GM23248 (cell line): ENCODE data around the gene ADCY2. TPM values are rescaled to one million over a fixed set of nuclear protein-coding genes. Genes with fewer than 3 reads are reported as not detected.
A peak's percentile ranks its signal among the peaks of the same experiment; 100 is the strongest.

Experiments used
- DNase-seq: peaks from one replicate; pipeline ENCODE4 v3.0.0-alpha.2; 2015
- H2AFZ ChIP-seq: fragments of 200-600 bp; sonication (generic); 2 replicates; pipeline ENCODE4 v1.6.1; 2016; ENCODE audit warnings: antibody characterized with exemption
- H3F3A ChIP-seq: fragments of 200-600 bp; sonication (generic); 2 replicates; pipeline ENCODE4 v1.6.1; 2016; ENCODE audit warnings: mild to moderate bottlenecking, antibody characterized with exemption, mixed run types; ENCODE audit not compliant: insufficient read depth
- H3K27ac ChIP-seq: fragments of 200-600 bp; sonication (generic); 2 replicates; pipeline ENCODE4 v1.5.1; 2016; ENCODE audit warnings: mild to moderate bottlenecking
- H3K27me3 ChIP-seq: fragments of 200-600 bp; sonication (generic); replicated peaks from 2 replicates; pipeline ENCODE4 v1.6.1; 2016; ENCODE audit warnings: mild to moderate bottlenecking; ENCODE audit not compliant: insufficient read depth
- H3K36me3 ChIP-seq: fragments of 200-600 bp; sonication (generic); 2 replicates; pipeline ENCODE4 v1.6.1; 2016; ENCODE audit warnings: low read depth, mild to moderate bottlenecking
- H3K4me1 ChIP-seq: fragments of 200-600 bp; sonication (generic); 2 replicates; pipeline ENCODE4 v1.6.1; 2016; ENCODE audit warnings: mild to moderate bottlenecking; ENCODE audit not compliant: insufficient read depth
- H3K4me2 ChIP-seq: fragments of 200-600 bp; sonication (generic); one replicate; pipeline ENCODE4 v1.6.1; 2016; ENCODE audit warnings: mild to moderate bottlenecking; ENCODE audit not compliant: unreplicated experiment
- H3K4me3 ChIP-seq: fragments of 200-600 bp; sonication (generic); 2 replicates; pipeline ENCODE4 v1.5.1; 2016; ENCODE audit warnings: mild to moderate bottlenecking
- H3K79me2 ChIP-seq: fragments of 200-600 bp; sonication (generic); 2 replicates; pipeline ENCODE4 v1.6.1; 2016; ENCODE audit warnings: mild to moderate bottlenecking; ENCODE audit not compliant: insufficient read depth
- H3K9ac ChIP-seq: fragments of 200-600 bp; sonication (generic); 2 replicates; pipeline ENCODE4 v1.6.1; 2016; ENCODE audit warnings: mild to moderate bottlenecking
- H3K9me2 ChIP-seq: fragments of 200-600 bp; sonication (generic); 2 replicates; pipeline ENCODE4 v1.6.1; 2016; ENCODE audit warnings: mixed run types, mild to moderate bottlenecking, moderate library complexity; ENCODE audit not compliant: insufficient read depth
- H3K9me3 ChIP-seq: fragments of 200-600 bp; sonication (generic); one replicate; pipeline ENCODE4 v1.6.1; 2017; ENCODE audit warnings: low read depth
- H4K20me1 ChIP-seq: fragments of 200-600 bp; sonication (generic); 2 replicates; pipeline ENCODE4 v1.6.0; 2016; ENCODE audit not compliant: insufficient read depth
- EZH2 ChIP-seq: fragments of 200-600 bp; sonication (generic); IDR thresholded peaks from 2 replicates; pipeline ENCODE4 v1.6.1; 2018; ENCODE audit warnings: antibody characterized with exemption, mild to moderate bottlenecking; ENCODE audit not compliant: insufficient read depth, poor library complexity, severe bottlenecking
- EZH2phosphoT487 ChIP-seq: fragments of 200-600 bp; sonication (generic); IDR thresholded peaks from 2 replicates; pipeline ENCODE4 v1.6.1; 2018; ENCODE audit warnings: antibody characterized with exemption, moderate library complexity, mild to moderate bottlenecking, low read depth; ENCODE audit not compliant: insufficient read depth
- WGBS, 2 experiments: methylation state at CpG; one replicate each; pipeline ENCODE4 v1.1.6; 2015 to 2017; ENCODE audit warnings: low lambda C conversion rate in 2 of 2, low coverage in 1 of 2; ENCODE audit errors: missing lambda C conversion rate in 2 of 2; 5-methylcytosine and 5-hydroxymethylcytosine counted together
- in situ Hi-C: fragments of 300-500 bp; cut with MboI; formaldehyde crosslinking; loops from 2 replicates; pipeline ENCODE4 v1.15.0; 2020
- polyA plus RNA-seq: library from polyadenylated mRNA; unstranded; fragments of >200 nt; fragmentation: Nextera tagmentation; extraction: Ambion mirVana; gene quantifications from 2 replicates; pipeline ENCODE4 v1.2.1, GENCODE V29; 2016
- total RNA-seq: library from RNA; depleted of rRNA; stranded (reverse); fragments of >200 nt; shearing (Covaris generic); gene quantifications from 2 replicates; pipeline ENCODE4 v1.2.3, GENCODE V29; 2014

ADCY2 gene
- total and polyA plus RNA-seq, 2 experiments from 2014 or later = 0.11 TPM; not detected in 1

DNA sequence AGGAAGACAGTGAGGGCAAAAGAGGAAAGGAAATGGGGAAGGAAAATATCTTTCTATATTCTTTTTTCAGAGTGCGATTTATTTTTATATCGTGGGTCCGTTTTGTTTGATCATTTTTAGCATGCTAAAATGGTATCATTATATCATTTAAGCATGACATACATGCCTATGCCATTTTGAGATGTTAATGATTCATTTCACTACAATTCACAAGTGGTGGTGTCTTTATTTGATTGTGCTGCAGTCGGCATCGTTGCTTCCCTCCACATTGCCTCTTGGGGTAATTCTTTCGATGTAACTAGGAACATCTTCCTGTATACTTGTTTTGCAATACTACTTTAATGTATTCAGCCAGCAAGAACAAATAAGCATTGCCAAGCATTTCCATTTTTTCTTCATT is 309.8 kb downstream of the ADCY2 start:
- Histone ChIP-seq H3K9ac (no peak overlapping the region), H3K27me3 (no peaks in the 10 kb centered on the region), H3K9me3 (no peaks in the 10 kb centered on the region), H3F3A (no peaks in the 10 kb centered on the region), H2AFZ (no peak overlapping the region), H3K79me2 (no peaks in the 10 kb centered on the region), H3K9me2 (no peaks in the 10 kb centered on the region), H3K27ac (no peak overlapping the region), H4K20me1 (no peaks in the 10 kb centered on the region), H3K36me3 (no peaks in the 10 kb centered on the region), H3K4me1 (no peaks in the 10 kb centered on the region), H3K4me3 (no peak overlapping the region), H3K4me2 (no peak overlapping the region)
- TF ChIP-seq EZH2phosphoT487 (no peak), EZH2 (no peak)
- no peak for DNase-seq
- in situ Hi-C loops = no loop called here
- 56 to 64% methylated on average over 6 of the region's 6 CpGs for WGBS, 2 experiments

DNA sequence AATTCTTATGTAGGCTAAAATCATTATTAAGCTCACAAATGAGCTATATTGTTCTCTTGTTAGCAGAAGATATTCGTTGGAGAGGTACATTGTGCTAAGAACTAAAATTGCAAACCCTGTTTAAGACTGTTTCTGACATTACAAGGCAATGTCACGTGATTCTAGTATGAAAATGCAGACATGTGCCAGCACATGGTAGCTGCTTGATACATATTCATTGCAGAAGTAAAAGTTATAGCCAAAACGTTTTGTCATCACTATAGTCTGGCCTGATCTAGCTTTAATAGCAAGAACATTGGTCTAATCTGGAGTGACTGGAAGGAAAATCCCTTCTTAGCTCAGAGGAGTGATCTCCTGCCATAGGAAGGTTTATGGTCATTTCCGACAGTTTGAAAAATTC is 310.3 kb downstream of the ADCY2 start:
- no peaks in the 10 kb centered on the region for H3K27me3 ChIP-seq
- in situ Hi-C loops = no loop called here
- H3K27ac ChIP-seq = no peak overlapping the region
- H3K79me2 ChIP-seq = no peaks in the 10 kb centered on the region
- TF ChIP-seq EZH2phosphoT487 (no peak), EZH2 (no peak)
- H3K9ac ChIP-seq = no peak overlapping the region
- H3K36me3 ChIP-seq = no peaks in the 10 kb centered on the region
- DNase-seq = no peak
- H3K9me3 ChIP-seq = no peaks in the 10 kb centered on the region
- 23 to 27% methylated on average over 4 of the region's 4 CpGs for WGBS, 2 experiments
- H3K4me1 ChIP-seq = no peaks in the 10 kb centered on the region
- no peak overlapping the region for H3K4me2 ChIP-seq
- H3K4me3 ChIP-seq = no peak overlapping the region
- no peaks in the 10 kb centered on the region for H4K20me1 ChIP-seq
- H3F3A ChIP-seq = no peaks in the 10 kb centered on the region
- H2AFZ ChIP-seq = no peak overlapping the region
- no peaks in the 10 kb centered on the region for H3K9me2 ChIP-seq

DNA sequence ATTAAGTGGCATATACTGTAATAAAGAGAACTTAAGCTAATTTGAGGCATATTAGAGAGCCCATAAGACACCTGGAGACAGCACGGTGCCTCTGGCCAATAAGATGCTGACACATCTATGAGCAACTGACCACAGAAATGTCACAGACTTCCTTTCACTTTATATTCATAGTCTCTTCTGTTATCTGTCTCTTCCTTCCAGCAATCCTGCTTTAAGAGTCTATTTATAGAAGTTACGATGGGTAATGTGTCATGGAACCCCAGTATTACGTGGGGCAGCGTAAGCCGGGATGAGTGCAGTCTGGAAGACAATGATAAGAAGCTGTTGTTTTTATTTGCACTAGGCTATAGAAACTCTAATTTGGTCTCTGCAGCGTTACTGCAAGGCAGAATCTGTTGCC is 318.2 kb downstream of the ADCY2 start:
- Histone ChIP-seq H3K4me1 (no peaks in the 10 kb centered on the region), H3K36me3 (no peaks in the 10 kb centered on the region), H3K79me2 (no peaks in the 10 kb centered on the region), H4K20me1 (no peaks in the 10 kb centered on the region), H2AFZ (no peak overlapping the region), H3F3A (no peaks in the 10 kb centered on the region), H3K27me3 (no peaks in the 10 kb centered on the region), H3K9ac (no peak overlapping the region), H3K4me3 (no peak overlapping the region), H3K9me3 (no peaks in the 10 kb centered on the region), H3K9me2 (no peaks in the 10 kb centered on the region), H3K27ac (no peak overlapping the region), H3K4me2 (no peak overlapping the region)
- TF ChIP-seq EZH2 (no peak), EZH2phosphoT487 (no peak)
- in situ Hi-C loops = no loop called here
- peak; percentile 45 for DNase-seq
- WGBS, 2 experiments = 11 to 21% methylated on average over 6 of the region's 6 CpGs

DNA sequence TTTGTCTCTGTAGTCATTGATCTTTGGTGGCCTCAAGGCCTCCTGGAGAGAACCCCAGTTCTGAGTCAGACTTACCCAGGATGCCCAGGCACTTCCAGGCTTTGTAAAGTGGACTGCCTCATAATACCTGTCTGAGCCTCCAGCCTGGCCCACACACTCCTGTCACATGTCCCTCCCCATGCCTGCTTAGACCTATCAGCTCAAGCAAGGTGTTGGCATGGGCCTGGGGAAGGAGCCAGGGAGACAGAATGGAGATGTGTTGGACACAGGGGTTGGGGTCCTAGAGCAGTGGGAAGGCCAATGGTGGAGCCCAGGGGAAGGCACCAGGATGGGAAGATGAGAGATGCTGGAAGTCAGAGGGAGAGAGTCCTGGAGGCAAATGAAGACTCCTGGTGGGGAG is 318.8 kb downstream of the ADCY2 start:
- Histone ChIP-seq H3K4me2 (no peak overlapping the region), H3K9ac (no peak overlapping the region)

DNA sequence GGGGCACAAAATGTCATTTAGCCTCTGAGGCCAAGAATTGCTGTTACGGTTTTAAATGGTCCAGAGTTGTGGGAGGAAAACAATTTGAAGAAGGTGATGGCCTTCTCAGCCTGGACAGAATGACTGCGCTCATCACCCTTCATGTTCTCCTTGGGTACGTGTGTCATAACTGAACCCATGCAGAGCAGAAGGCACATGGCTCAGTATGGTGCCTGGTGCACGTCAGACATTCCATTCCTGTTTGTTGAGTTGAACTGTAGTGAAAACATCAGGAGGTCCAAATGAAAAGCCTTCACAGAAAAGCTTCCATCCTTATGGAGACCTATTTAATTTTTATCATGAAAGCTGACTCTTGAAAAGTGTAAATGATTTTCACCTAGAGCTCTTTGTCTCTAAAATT is 321.8 kb downstream of the ADCY2 start:
- in situ Hi-C loops = no loop called here
- Histone ChIP-seq H3K4me1 (no peaks in the 10 kb centered on the region), H3K9me2 (no peaks in the 10 kb centered on the region), H3F3A (no peaks in the 10 kb centered on the region), H3K27me3 (no peaks in the 10 kb centered on the region), H3K27ac (no peak overlapping the region), H4K20me1 (no peaks in the 10 kb centered on the region), H3K4me3 (no peak overlapping the region), H3K4me2 (no peak overlapping the region), H3K9me3 (no peaks in the 10 kb centered on the region), H3K79me2 (no peaks in the 10 kb centered on the region), H2AFZ (no peak overlapping the region), H3K9ac (no peak overlapping the region), H3K36me3 (no peaks in the 10 kb centered on the region)
- TF ChIP-seq EZH2 = no peak
- no peak for TF ChIP-seq EZH2phosphoT487
- WGBS, 2 experiments = 53 to 64% methylated on average over 4 of the region's 4 CpGs
- peak; percentile 6 for DNase-seq

More for the DNA sequence above, 318.8 kb downstream of the ADCY2 start:
- DNase-seq = no peak
- H2AFZ ChIP-seq = no peak overlapping the region
- in situ Hi-C loops = no loop called here
- TF ChIP-seq EZH2 = no peak
- no peak for TF ChIP-seq EZH2phosphoT487
- no peaks in the 10 kb centered on the region for H3K9me2 ChIP-seq
- H3K27ac ChIP-seq = no peak overlapping the region
- H3K27me3 ChIP-seq = no peaks in the 10 kb centered on the region
- H3K4me3 ChIP-seq = no peak overlapping the region
- no peaks in the 10 kb centered on the region for H3K36me3 ChIP-seq
- no peaks in the 10 kb centered on the region for H4K20me1 ChIP-seq
- H3K79me2 ChIP-seq = no peaks in the 10 kb centered on the region
- no peaks in the 10 kb centered on the region for H3F3A ChIP-seq
- no peaks in the 10 kb centered on the region for H3K9me3 ChIP-seq
- H3K4me1 ChIP-seq = no peaks in the 10 kb centered on the region
